Islet of Langerhans (tissue), 1 donor: ENCODE results near the gene ADAMTS2.
A peak's percentile ranks its signal among the peaks of the same experiment; 100 is the strongest.

Experiments
- FAIRE-seq: peaks from one replicate; lab custom pipeline; 2011; peaks lifted over from hg19 to GRCh38; lab: Jason Lieb, UNC

ADAMTS2 gene

GRCh38 chr5:179311091-179311470 is 34.2 kb downstream of the ADAMTS2 start:
- FAIRE-seq: no peak

- no peak for FAIRE-seq
Measured at GRCh38 chr5:179310439-179311090, 34.7 kb downstream of the ADAMTS2 start.

DNA sequence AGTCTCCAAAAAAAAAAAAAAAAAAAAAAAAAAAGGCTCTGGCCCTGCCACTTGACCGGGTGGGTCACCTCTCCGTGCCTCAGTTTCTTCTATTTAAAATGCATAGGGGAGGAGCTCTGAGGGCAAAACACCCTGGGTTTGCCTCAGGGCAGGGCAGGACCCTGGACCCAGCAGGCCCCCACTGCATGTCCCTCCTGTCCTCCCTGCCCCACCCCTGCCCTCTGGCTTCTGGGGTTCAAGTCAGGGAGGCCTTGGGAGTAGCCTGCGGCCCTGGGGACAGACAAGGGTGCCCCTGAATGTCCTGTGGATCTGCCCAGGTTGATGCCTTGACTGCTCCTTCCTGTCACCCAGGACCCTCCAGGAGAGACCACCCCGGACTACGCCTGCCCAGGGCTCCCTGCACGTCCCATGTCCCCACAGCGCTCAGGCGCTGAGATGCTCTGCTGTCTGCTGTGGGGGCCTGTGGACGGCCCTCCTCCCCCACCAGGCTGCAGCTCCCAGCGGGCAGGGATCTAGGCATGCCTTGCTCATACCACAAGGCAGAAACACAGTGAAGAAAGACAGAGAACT is 35.4 kb downstream of the ADAMTS2 start:
- FAIRE-seq: no peak

- FAIRE-seq: no peak
Measured at GRCh38 chr5:179309383-179309670, 35.9 kb downstream of the ADAMTS2 start.

DNA sequence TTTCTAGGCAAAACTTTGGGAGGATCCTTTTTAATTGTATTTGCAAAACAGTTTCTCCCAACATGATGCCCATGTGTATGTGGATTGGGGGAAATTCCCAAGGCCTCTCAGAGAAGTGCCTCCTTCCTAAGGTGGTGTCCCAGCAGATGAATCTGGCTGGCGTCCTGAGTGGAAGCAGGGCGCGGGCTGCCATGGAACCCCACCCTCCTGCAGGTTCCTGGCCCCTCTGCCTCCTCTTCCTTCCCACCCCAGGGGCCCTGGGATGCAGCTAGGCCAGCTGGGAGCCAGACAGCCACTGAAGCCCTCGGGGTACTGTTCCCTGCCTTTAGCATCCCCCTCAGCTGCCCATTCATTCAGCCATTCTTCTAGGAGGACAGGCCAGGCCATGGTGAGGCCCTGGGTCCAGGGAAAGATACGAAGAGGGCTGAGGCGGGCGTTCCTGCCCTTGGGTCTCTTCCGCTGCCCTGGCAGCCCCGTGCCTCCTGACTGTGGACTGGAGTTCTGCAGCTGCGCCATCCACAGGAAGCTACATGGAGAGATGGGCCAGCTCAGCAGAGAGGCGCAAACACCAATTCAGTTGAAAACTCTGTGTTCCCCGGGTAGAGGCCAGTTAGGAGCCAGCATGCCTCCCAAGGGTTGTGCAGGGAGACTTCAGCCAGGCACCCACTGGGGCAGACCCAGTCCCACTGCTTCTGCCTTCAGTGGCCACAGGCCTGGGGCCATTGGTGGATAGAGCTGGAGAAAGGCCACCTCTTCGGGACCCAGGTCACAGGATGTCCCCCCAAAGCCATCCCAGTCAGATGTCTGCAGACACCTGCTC is 36.5 kb downstream of the ADAMTS2 start:
- no peak for FAIRE-seq

GRCh38 chr5:179307931-179308471 is 37.3 kb downstream of the ADAMTS2 start:
- no peak for FAIRE-seq

DNA sequence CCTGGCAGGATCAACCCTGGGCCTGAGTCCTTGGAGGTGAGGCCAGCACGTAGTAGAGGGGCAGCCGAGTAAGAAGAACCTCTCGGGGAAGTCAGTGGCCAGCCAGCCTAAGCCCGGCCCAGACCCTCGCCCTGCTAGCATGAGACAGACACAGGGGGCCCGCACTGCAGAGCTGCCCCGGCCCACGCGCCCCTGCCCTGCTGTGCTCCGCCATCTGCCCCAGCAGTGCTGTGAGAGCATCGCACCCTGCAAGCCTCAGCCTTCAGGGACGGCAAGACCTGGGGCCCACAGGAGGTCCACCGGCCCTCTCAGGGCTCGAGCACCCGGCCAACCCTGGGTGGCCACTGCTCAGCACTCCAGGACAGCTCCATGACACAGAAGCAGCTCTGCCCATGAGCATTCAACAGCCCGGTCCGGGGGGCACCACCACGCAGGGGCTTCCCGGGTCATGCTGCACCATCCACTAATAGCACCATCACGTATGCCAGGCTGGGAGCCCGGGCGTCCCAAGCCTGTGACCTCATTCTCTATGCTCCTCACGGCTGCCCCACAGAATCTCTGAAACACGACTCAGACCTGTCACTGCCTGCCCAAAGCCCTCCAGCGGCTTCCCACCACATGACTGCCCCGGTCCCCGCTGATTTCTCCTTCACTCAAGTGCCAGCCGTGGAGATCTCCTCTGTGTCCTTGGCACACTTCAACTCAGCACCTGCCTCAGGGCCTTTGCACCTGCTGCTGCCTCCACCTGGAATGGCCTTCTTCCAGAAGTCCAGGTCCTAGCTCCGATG is 38.1 kb downstream of the ADAMTS2 start:
- FAIRE-seq: no peak

GRCh38 chr5:179306191-179307012 is 38.9 kb downstream of the ADAMTS2 start:
- FAIRE-seq: no peak

GRCh38 chr5:179304871-179305270 is 40.4 kb downstream of the ADAMTS2 start:
- no peak for FAIRE-seq

DNA sequence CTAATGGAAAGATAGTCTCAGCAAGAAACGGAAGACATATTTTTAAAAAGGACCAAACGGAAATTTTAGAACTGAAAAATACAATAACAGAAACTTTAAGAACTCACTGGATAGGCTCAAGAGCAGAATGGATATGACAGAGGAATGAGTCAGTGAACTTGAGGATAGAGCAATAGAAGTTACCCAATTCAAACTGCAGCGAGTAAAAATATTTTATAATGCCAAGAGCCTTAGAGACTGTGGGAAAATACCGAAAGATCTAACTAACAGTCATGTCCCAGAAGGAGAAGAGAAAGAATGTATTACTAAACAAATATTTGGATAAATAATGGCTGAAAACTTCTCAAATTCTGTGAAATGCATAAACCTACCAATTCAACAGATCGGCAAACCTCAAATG is 40.8 kb downstream of the ADAMTS2 start:
- FAIRE-seq: peak; percentile 9

- no peak for FAIRE-seq
Measured at GRCh38 chr5:179303451-179304200, 41.6 kb downstream of the ADAMTS2 start.

GRCh38 chr5:179302499-179303185 is 42.6 kb downstream of the ADAMTS2 start:
- FAIRE-seq: no peak

DNA sequence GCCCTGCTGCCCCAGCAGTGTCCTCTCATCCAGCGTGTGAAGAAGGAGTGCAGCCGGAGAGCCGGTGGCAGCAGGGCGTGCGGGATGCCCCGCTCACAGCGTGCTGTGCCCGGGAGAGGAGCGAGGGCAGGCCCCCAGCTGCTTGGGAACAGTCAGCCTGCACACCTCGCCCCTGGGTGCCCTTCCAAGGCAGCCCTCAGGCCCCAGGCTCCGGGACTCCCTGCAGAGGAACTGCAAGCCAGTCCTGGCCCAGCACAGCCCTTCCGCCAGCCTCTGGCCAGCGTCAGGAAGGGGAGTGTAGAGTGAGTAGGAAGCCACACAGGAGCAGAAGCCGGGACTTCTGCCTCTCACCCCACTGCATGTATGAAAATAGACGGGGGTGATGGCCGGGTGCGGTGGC is 43.5 kb downstream of the ADAMTS2 start:
- FAIRE-seq: no peak

DNA sequence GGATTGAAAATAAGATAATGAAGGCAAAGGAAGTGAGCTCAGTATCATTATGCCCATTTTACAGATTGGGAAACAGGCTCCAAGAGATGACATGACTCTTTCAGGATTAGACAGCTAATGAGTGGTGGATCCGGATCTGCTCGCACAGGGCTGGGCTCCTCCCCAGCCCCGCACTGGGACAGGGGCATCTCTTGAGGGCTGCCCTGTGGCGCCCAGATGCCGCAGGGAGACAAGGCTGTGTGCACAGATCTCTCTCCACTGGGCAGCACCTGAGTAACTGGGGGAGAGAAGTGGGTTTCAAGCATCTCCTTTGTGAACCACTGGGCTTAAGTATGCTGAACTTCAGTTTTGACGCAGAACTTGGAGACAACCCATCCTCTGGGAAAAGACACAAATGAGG is 43.9 kb downstream of the ADAMTS2 start:
- FAIRE-seq: no peak

DNA sequence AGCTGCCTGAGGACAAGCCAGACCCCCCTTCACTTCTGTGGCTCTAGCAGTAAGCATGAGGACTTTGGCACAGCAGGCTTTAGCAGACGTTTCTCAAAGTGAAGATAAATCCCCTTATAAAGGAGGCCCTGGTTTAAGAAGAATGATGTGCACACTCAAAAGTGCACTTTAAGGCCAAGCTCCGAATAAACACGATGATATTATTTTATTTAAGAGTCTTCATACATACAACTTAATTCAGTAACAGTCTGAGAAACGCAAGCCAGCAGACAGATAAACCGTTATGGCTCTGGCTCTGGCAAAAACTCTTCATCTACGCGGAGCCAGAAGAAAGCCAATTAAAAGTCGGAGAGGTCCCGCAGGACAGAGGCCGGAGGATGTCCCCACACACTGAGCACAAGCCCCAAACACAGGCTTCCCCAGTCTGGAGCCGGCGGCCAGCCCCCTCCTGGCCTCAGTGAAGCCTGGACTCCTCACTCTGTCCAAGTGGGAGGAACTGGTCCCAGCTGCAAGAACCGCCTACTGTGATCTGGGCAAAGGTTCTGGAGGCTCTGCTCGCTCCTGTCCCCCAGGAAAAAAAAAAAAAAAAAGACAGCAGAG is 44.6 kb downstream of the ADAMTS2 start:
- no peak for FAIRE-seq

DNA sequence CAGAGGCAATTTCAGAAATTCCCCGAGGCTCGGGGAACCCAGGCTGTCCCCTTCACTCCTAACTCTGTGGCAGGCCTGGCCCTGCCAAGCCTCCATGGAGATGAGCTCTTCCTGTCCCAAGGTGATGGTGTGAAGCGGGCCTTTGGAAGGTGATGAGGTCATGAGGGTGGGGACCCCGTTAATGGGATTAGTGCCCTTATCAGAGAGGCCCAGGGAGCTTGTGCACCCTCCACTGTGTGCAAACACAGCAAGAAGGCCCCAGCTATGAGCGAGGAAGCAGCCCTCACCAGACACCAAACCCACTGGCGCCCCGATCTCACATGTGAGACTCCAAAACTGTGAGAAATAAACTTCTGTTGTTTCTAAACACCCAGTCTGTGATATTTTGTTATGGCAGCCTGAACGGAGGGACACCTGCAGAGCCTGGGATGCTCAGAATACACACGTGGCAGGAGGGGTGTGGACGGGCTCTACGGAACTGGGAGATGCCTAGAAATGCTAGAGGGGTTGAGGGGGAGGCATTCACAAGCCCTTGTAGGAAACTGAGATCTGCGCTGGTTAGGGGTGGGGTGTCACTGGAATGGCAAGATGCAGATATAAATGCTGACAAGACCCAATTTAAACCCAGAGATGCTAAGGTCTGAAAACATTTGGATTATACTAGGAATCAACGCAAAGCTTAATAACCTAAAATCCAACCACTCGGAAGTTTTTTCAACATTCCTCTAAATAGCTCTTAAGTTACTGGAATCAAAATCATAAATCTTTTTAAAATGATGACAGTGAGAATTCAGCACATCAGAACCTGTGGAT is 46.9 kb downstream of the ADAMTS2 start:
- FAIRE-seq: no peak

DNA sequence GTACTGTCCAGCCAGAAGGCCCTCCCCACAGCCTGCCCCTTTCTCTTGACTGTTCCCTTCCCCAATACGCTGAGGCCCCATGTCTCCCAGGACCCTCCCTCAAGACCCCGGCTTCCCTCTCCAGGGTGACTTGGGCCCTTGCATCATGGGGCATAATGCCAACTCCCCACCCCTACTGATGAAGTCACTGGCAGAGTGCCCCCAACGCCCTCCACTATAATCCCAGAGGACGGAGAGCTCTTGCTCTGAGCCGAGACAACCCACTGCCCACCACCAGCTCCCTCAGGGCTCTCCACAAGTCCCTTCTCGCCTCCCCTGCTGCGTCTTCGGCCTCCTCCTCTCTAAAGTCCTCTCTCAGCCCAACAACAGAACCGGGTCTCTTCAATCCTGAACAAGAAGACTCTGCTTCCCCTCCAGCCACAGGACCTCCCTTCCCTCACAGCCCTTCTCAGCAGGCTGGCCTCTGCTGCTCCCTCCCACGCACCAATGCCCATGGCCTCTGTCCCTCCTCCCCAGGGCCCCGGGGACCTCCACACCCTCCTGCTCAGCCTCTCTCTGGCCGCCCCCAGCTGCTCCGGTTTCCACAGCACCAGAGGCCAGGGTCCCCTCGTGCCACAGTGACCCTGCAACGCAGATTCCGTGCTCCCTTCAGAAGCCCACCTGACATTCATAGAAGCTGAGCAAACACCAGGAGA is 47.6 kb downstream of the ADAMTS2 start:
- FAIRE-seq: no peak

DNA sequence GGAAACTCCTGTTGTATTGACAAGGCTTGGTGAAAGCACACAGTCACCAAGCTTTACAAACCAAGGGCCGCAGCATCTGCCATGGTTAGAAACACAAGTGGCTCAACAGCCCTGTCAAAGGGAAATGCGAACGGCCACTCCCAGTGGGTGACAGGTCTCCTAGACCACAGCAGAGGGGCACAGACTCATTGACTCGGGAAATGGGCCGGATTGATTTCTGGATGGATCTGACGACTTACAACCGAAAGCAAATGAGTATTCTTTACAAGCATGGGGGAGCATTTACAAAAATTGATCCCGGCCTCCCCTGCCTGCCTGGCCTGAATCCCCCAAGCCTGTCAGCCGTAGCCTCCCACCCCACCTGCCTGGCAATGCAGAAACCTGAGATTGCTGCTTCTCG is 48.2 kb downstream of the ADAMTS2 start:
- FAIRE-seq: peak; percentile 60
